Measurements from ENCODE around the gene POU6F2.

The POU6F2 gene

GRCh38 chr7:39459636-39460035, 481.9 kb downstream of the POU6F2 start:
- H3K4me3 ChIP-seq (replicated peaks in 1 of 2; ENCODE audit: low read depth in 2 of 2, low read length in 2 of 2): no peak overlapping the region
- TF ChIP-seq CTCF (IDR thresholded peaks at IDR 0.05; ENCODE audit: low read depth, low read length): no peak
- no peak for DNase-seq (ENCODE audit: low read depth in 2 of 2)

DNA sequence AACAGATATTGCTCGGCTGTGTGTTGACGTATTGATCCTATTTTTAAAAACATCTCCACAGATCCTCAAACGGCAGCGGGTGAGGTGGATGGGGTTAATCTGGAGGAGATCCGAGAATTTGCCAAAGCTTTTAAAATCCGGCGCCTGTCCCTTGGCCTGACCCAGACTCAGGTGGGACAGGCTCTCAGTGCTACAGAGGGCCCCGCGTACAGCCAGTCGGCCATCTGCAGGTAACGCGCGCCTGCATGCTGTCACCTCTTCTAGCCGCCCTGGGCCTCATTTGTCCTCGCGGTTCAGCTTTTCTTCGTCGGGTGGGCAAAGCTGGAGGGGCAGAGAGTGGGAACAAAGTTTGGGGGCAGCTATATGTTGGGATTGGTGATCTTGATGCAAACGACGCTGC, 482.8 kb downstream of the POU6F2 start:
- no peak for DNase-seq (ENCODE audit: low read depth in 2 of 2)
- no peak for TF ChIP-seq CTCF (IDR thresholded peaks at IDR 0.05; ENCODE audit: low read depth, low read length)

DNA sequence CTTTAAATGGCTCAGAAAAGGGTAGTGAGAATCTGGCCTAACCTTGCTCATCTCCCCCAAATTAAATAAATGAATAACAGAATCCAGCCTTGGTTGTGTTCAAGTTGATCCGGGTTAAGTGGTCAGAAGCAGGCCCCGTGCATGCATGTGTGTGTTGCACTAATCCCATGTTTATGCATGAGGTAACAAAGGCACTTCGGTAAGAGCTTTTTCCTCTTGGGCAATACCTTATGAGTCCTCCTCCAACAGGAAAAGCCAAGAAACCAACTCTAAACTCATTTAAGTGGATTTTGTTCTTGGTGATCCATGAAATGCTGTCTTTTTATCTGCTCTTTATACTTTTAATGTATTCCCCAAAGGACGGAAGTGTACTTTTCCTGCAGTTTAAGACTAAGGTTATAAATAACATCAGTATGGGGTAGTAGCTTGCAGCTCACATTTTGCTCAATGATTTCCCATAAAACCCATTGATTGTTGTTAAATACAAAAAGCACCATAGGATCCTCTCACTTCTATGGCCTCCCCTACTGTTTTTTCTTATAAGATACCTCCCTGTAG, 483.6 kb downstream of the POU6F2 start:
- no peak for TF ChIP-seq CTCF (IDR thresholded peaks at IDR 0.05; ENCODE audit: low read depth, low read length)
- H3K4me3 ChIP-seq (replicated peaks in 1 of 2; ENCODE audit: low read depth in 2 of 2, low read length in 2 of 2): no peak overlapping the region
- peak in 1 of 2 donors; percentile 5 for DNase-seq (ENCODE audit: low read depth in 2 of 2)

More for the DNA sequence above, 482.8 kb downstream of the POU6F2 start:
- no peak overlapping the region for H3K4me3 ChIP-seq (replicated peaks in 1 of 2; ENCODE audit: low read depth in 2 of 2, low read length in 2 of 2)

GRCh38 chr7:39463252-39463651, 485.5 kb downstream of the POU6F2 start:
- H3K4me3 ChIP-seq (replicated peaks in 1 of 2; ENCODE audit: low read depth in 2 of 2, low read length in 2 of 2): no peak overlapping the region

GRCh38 chr7:39464350-39465054, 486.8 kb downstream of the POU6F2 start:
- H3K4me3 ChIP-seq (replicated peaks in 1 of 2; ENCODE audit: low read depth in 2 of 2, low read length in 2 of 2): no peak overlapping the region
- TF ChIP-seq CTCF (IDR thresholded peaks at IDR 0.05; ENCODE audit: low read depth, low read length): no peak
- no peak for DNase-seq (ENCODE audit: low read depth in 2 of 2)

More at GRCh38 chr7:39463252-39463651, 485.5 kb downstream of the POU6F2 start:
- no peak for TF ChIP-seq CTCF (IDR thresholded peaks at IDR 0.05; ENCODE audit: low read depth, low read length)
- no peak for DNase-seq (ENCODE audit: low read depth in 2 of 2)

- DNase-seq (ENCODE audit: low read depth in 2 of 2): peak; percentile 75 to 78
- H3K4me3 ChIP-seq (replicated peaks in 1 of 2; ENCODE audit: low read depth in 2 of 2, low read length in 2 of 2): no peak overlapping the region
- TF ChIP-seq CTCF (IDR thresholded peaks at IDR 0.05; ENCODE audit: low read depth, low read length): peak; percentile 78
Observed at GRCh38 chr7:39465055-39465929, 487.6 kb downstream of the POU6F2 start.

Data from cardiac fibroblast (primary cell).